GM12801 (cell line): ENCODE data around the gene RBM4.

ENCODE experiments used
- CTCF ChIP-seq: IDR thresholded peaks from one replicate; pipeline ENCODE4 v1.5.1; 2011; ENCODE audit warnings: control low read depth; ENCODE audit not compliant: insufficient read length; ENCODE audit errors: extremely low read depth

RBM4 gene

GRCh38 chr11:66625041-66625751 lies 13.3 kb upstream of the RBM4 start:
- no peak for TF ChIP-seq CTCF

DNA sequence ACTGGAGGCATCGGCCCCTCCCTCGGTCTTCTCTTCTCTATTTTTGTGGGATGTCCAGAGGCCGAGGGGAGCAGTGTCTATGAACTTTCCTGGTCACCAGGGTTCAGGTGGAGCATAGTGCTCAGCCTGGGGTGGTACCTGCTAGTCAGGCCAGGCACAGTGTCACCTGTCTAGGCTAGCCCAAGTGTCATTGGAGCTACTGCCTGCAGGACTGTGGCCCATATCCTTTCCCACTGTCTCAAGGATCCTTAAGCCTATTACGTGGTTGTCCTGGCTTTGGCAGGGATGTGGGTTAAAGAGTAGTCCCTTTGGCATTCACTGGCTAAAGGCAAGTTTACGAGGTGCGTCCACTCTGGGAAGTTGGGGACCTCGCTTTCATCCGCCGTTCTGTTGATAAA lies 12.8 kb upstream of the RBM4 start:
- no peak for TF ChIP-seq CTCF

DNA sequence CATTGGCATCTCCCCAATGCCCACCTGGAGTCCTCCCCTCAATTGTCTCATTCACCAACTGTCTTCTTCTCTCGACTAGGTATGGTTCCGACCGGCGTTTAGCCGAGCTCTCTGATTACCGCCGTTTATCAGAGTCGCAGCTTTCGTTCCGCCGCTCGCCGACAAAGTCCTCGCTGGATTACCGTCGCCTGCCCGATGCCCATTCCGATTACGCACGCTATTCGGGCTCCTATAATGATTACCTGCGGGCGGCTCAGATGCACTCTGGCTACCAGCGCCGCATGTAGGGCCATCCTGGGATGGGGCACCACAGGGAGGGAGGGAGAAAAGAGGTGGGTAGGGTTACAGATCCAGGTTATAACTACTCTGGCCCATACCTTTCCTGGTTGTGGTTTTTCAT lies 12.1 kb upstream of the RBM4 start:
- no peak for TF ChIP-seq CTCF

DNA sequence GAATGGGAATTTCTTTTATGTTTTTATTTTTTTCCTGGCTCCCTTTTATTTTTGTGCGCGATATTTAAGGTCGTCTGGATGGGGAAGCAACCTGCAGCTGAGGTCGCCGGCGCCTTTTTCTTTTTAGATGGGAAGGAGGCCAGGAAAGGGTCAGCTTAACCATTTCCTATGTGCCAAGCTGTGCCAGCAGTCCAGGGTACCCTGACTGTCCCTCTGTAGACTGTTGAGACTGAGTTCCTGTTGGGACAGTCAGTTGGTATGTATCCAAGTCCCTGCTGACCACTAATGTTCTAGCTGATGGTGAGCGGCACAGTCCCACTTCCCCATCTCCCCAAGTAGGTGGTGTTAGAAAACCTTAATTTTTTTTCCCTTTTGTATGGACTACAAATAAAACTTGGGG lies 11.6 kb upstream of the RBM4 start:
- TF ChIP-seq CTCF: no peak

DNA sequence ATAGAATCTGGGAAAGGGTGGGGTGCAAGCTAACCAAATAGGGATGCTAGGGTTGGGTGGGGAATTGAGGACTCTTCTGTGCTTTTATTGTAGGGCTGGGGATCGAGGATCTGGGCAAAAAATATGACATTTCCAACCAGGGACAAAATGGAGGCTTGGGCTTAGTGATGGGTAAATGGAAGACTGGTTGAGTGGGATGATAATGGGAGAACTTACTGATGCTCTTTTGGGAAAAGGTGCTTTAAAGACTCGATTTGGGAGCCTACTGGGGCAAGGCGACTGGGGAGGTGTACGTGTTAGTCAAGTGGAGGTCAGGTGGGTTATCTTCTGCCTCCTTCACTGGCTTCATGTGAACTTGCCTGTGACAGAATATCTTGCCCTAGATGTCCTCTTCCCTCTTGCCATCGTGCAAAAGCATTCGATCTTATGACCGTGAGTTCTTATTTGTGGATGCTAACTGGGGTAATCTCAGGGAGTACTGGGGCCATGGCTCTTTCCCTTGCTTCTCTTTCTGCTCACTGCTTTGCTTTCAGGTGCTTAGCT lies 10.4 kb upstream of the RBM4 start:
- no peak for TF ChIP-seq CTCF

DNA sequence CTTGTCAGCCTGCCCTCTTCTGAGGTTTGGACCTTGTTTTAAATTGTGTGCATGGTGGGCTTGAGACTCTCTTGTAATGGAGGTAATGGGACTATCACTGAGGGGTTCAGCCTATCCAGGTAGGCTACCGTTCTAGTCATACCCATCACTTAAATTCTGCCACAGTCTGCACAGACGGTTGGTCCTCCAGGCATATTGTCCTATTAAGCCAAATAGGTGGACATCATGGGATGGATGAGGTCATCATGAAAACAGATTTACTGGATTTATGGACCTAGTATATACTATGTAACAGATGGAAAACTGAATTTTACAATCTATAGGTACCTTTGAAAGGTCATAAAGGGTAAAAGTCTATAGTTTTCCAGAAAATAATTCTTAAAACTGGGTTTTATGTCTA lies 9.1 kb upstream of the RBM4 start:
- no peak for TF ChIP-seq CTCF

DNA sequence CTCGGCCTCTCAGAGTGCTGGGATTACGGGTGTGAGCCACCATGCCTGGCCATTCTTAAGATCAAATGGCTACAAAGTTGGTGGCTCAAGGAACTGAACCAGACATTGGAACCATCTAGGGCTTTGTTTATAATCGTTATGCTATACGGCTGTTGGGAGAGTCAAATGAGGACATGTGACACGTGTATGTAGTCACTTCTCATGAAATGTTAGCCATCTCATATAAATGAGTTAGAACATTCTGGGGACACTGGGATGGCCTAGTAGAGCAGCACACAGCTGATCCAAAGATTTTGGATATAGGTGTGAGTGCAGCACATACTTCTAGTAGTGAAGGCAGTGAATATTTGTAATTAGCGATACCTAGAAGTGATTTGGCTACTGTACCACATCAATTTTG lies 6.6 kb upstream of the RBM4 start:
- no peak for TF ChIP-seq CTCF

GRCh38 chr11:66632952-66633351 lies 5.6 kb upstream of the RBM4 start:
- no peak for TF ChIP-seq CTCF
